KBM-7 (cell line): ENCODE data around the gene STXBP6.

Source experiments
- DNase-seq: peaks from one replicate; pipeline ENCODE4 v3.0.0-alpha.2; 2015
- in situ Hi-C: fragments of 300-500 bp; cut with MboI; formaldehyde crosslinking; loops from 2 replicates; pipeline ENCODE4 v1.14.3; 2020; ENCODE audit warnings: low sequenced_read_pairs, low pct_unique_long_range_greater_than_20kb, mixed read lengths

Gene STXBP6

DNA sequence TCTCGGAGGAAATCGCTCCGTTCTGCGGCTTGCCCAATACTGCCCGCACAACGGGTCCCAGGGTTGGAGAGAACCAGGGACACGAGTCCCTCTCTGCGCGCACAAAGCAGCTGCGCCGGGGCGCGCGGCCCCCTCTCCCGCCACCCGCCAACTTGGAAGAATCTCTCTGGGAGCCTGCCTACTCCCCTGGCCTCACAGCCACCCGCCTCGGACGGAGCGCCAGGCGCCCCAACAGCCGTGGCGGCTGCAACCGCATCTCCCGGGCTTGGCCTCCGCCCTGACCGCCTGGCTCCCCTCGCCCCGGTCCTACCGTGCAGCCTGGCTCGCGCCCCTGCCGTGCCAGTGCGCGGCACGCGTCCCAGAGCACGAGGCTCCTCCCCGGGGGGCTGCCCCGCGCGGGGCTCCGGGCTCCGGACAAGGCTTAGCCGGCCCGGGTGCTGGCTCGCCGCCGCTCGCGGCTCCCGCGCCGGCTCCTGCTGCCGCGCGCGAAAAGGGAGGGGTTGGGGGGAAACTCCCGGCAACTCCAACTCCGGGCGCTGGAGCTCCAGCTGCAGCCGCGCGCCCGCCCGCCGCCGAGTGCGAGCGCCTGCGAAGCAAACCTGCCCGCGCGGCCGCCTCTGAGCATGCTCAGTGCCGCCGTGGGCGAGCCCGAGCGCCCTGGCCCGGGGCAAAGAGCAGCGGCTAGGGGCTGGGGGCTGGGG lies at the start of gene STXBP6:
STXBP6 (minus strand) TSS at position 580 of the 701 bp plus-strand sequence. CDS start 75,329 bp downstream, outside the sequence.
- DNase-seq = peak; percentile 15
- in situ Hi-C loops = no loop called here

DNA sequence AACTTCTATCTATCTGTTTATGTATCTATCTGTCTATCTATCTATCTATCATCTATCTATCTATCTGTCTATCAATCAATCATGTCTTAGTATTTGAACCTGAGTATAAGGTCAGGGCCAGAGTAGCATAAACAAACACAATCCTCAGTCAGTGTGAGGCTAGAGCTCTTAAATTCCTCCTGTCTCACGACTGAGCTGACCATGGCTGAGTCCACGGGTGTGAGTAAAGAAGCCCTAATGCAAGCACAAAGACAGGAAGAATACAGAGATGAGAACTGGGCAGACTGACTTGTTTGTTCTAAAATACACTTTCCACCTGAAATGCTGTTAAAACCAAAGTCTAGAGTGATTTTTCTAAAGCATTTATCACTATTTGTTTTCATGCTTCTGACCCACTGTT lies 47.2 kb upstream of the STXBP6 start:
- DNase-seq = no peak
- in situ Hi-C loops = no loop called here

DNA sequence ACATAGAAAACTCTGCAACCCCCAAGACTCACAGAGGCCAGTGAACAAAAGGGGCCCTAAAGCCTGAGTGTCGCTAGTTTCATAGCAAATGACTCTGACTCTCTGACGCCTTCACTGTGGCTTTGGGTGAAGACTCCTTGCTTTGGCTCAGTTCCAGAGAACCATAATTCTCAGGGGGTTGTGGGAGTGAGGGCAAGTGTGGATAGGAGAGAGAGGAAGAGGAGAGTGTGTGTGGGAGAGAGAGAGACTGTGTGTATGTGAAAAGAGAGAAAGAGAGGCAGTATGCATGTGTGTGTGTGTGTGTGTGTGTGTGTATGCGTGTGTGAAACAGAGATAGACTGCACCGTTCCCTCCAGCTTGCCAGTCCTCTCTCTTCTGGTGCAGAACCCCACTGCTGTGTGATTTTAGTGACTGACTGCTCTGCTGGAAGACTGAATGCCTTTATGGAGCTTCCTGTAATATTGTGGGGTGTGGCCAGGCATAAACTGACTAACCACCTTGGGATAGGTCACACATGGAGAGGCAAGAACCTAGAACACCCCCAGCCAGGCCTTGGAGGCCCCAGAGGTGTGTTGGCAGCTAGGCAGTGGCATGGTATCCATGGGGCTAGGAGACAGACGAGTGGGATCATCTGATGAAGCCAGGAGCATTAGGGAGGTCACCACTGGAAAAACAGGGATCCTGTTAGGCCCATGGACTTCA lies 45.9 kb upstream of the STXBP6 start:
- DNase-seq = no peak

DNA sequence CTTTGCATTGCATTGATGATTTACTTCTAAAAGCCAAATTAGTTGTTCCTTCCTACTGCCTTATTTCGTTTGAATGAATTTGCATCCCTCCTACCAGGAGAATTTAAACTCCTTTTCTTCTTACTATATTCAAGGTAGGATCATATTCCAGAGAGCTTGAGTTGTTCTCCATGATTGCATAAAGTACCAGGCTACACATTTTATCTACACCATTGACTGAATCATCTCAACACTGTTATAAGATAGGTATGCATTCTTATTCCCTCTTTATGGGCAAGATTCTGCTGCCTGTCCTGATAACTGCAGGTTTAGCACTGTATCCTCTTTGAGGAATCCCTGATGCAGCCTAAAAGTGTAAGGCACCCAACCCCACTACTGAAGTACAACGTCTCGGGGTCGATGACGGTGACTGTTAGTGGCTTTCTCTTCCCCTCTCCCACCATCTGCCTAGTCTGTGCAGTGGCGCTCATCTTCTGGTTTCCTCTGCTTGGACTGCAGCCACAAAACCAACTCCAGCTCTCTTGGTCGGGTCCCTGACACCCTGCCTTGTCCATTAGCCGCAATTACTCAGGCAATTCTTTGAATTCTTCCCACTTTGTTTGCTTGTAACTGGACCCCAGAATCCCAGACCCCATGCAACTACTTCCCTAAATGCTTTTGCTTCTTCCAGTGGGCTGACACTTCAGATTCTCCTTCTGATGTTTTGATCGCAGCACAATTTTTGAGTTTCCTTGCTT lies 44.4 kb upstream of the STXBP6 start:
- no peak for DNase-seq
- in situ Hi-C loops = no loop called here

More for the DNA sequence above, 45.9 kb upstream of the STXBP6 start:
- in situ Hi-C loops = no loop called here

GRCh38 chr14:25092258-25092740 lies 42.4 kb upstream of the STXBP6 start:
- in situ Hi-C loops = no loop called here
- DNase-seq = no peak

- DNase-seq = no peak
- in situ Hi-C loops = no loop called here
These were observed 40.9 kb upstream of the STXBP6 start for GRCh38 chr14:25090716-25091454.

DNA sequence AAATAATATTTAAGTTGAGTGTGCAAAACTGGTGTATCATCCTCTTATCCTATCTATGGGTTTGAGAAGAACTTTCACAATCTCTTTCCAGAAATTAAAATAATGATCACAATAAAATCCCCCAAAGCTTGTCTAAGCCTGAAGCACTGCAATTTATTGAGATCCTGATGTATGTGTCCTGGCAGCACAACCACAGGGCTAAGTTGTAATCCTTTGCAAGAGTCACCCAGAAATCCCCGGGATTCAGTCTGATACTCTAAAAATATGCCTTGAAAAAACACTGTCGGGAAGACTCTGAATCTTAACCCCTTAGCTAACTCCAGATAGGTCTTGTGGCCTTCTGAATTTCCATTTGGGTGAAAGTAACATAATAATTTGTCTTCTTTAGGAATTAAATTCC lies 40.3 kb upstream of the STXBP6 start:
- in situ Hi-C loops = no loop called here
- no peak for DNase-seq

DNA sequence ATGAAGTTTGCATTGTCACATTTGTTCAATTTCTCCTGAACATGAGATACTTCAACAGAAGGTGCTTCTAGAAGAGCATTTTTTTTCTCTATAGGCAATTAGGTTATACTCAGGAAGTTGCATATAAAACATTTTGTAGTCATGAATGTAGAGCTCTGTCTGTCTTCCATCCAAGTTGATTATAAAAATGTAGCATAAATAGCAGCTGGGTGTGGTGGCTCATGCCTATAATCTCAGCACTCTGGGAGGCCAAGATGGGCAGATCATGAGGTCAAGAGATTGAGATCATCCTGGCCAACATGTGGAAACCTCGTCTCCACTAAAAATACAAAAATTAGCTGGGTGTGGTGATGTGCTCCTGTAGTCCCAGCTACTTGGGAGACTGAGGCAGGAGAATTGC lies 39.5 kb upstream of the STXBP6 start:
- no peak for DNase-seq
- in situ Hi-C loops = no loop called here

GRCh38 chr14:25086821-25087396 lies 37.0 kb upstream of the STXBP6 start:
- DNase-seq = no peak
- in situ Hi-C loops = no loop called here

DNA sequence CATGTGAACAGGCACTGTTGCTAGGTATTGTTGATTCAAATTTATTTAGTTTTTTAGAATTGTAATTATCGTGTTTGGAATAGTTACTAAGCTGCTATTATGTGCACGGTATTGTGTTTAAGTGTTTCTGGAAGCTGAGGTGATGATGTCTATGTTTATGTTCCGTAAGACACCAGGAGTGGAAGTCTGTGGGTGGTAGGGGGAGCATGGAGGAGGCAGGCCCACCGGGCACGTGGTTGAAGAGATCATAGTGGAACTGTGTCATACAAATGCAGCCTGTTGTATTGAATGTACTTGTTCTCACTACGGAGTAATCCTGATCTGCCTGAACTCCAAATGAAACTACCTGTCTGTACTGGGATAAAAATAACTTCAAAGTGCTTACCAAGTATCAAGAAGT lies 36.1 kb upstream of the STXBP6 start:
- in situ Hi-C loops = no loop called here
- DNase-seq = no peak

DNA sequence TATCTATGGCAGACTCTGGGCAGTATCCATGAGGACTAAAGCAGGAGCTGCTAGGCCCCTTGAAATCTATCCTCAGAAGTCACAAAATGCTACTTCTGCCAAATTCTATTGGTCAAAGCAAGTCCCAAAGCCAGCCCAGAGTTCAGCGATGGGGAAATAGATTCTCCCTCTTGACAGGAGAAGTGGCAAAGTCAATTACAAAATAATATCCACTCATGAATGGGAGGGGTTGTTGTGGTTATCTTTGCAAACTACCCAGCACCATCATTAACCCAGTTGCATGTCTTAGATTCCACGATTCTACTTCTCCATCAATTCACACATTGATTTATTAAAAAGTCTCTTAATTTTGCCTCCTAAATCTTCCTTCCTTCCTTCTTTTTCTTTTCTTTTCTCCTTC lies 30.7 kb upstream of the STXBP6 start:
- in situ Hi-C loops = no loop called here
- no peak for DNase-seq

DNA sequence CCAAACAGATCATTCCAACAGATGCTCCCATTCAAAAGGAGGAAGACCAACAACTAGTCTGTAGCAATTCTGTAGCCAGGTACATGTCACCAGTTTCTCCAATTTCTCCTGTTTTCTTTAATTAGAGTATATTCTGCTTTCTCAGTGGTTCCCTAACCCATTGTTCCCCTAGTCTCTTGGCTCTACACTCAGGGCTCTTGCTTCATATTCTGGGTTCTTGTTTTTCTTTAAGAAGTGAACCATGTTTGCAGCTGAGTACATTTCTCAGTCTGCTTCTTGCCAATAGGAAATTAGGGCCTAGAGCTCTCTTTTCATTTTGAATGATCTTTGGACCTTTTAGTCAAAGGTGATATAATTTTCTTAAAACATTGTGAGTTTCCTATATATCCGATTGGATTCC lies 29.4 kb upstream of the STXBP6 start:
- in situ Hi-C loops = no loop called here
- no peak for DNase-seq

- no peak for DNase-seq
- in situ Hi-C loops = no loop called here
These were observed 24.2 kb upstream of the STXBP6 start for GRCh38 chr14:25074099-25074685.

DNA sequence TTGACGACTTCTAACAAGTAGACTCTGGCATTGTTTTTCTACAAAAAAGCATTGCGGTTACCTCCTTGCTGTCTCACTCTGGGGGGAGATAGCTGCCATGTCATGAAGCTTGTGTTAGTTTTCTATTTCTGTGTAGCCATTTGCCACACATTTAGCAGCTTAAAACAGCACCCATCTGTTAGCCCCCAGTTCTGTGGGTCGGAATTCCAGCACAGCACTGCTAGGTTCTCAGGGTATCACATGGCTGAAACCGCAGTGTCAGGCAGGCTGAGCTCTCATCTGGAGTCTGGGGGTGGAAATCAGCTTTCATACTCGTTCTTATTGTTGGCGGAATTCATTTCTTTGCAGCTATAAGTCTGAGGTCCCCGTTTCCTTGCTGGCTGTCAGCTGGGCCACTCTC lies 19.9 kb upstream of the STXBP6 start:
- no peak for DNase-seq
- in situ Hi-C loops = no loop called here

GRCh38 chr14:25067600-25067999 lies 17.7 kb upstream of the STXBP6 start:
- in situ Hi-C loops = no loop called here

GRCh38 chr14:25062022-25062321 lies 12.0 kb upstream of the STXBP6 start:
- in situ Hi-C loops = no loop called here
- no peak for DNase-seq

More at GRCh38 chr14:25067600-25067999, 17.7 kb upstream of the STXBP6 start:
- DNase-seq = no peak

- no peak for DNase-seq
These were observed 6.7 kb upstream of the STXBP6 start for GRCh38 chr14:25056688-25057078.

DNA sequence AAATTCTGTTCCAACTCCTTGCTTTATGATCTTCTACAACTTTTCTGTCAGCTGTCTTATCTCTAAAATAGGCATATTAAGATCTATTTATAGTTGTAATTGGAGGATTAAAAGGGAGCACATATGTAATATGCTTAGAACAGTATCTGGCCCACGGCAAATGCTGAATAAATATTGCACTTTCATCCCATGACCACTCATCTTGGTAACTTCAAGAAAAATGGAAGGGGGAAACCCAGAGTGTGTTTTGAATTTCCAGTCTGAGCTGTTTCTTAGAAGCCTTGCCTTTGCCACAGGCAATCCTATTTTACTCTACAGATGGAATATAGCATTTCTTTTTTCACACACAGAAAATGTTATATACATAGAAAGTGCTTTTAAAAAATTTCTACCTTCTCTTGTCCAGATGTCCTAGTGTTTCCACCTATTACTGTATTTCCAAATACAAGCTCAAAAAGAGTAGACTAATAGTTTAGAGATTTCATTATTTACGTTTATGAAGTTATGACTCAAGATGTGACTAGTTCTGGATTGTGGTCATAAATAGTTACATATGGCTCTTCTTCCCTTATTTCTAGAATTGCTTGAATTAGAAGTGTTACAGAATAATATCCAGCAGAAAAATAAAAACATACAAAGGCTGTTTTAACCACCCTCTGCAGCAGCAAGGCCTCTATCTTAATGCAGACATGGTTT lies 6.2 kb upstream of the STXBP6 start:
- in situ Hi-C loops = no loop called here
- DNase-seq = no peak

More at GRCh38 chr14:25056688-25057078, 6.7 kb upstream of the STXBP6 start:
- in situ Hi-C loops = no loop called here
